HG03135 (cell line): ENCODE measurements around the gene CXCR1.
"Not testable (repeated sequence)": the region's sequence is repeated elsewhere in the genome, so short reads cannot be mapped to it uniquely, and the experiment has no call there.

Experiments used
- ATAC-seq: cut with Tn5 transposase; IDR thresholded peaks from one replicate; pipeline ENCODE4 v1.9.1; 2021; ENCODE audit warnings: mild to moderate bottlenecking, moderate library complexity; ENCODE audit not compliant: unreplicated experiment

CXCR1 gene

DNA sequence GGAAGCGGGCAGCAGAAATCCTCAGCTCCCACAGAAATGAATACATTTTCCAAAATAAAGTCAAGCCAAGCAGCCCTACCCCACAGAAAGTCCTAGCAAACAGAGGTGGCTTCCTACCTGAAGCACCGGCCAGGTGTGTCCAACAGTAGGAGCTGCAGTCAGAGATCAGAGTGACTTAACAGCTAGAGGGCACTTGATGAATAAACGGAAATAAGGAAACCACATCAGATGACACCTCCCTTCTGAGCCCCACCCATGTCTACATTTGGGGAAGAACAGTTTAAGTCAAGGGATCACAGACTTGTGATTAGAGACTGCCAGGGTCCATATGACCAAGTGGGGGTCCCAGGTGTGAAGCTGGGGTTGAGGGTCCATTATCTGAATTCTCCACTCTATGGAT is at the start of gene CXCR1:
TSS of gene CXCR1 (minus strand) at position 172 of the 400 bp plus-strand sequence. CDS start 1,751 bp downstream, outside the sequence.
- ATAC-seq: no peak

DNA sequence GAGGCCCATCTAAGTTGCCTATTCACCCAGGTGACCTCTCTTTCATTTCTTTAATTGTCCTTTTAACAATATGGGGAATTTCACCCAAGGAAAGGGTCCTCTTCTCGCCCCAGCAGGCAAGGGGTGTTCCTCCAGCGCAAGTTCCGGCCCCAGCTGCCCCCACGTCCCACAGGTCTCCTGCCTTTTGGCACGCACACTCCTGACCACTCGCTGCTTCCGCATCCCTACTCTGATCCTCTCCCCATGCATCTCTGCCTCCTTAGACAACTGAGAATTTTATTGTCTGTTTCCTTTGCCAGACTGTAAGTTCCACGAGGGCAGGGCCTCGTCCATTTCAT is 49.5 kb upstream of the CXCR1 start:
- no peak for ATAC-seq

DNA sequence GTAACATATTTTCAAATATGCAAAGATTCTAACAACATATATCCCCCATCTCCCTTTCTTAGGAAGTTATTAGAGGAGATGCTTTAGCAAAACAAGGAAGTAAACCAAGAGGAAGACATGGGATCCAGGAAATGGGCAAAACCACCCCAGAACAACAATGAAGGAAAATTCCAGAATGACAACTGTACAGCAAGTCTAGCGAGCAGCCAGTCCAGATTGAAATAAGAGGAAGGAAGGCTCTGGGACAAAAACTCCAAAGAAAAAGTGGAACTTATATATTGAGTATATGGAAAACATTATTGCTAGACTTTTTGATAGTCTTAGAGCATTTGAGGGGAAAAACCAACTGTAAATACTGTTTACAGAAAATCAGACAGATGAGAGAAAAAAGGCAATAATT is 47.4 kb upstream of the CXCR1 start:
- ATAC-seq: no peak

DNA sequence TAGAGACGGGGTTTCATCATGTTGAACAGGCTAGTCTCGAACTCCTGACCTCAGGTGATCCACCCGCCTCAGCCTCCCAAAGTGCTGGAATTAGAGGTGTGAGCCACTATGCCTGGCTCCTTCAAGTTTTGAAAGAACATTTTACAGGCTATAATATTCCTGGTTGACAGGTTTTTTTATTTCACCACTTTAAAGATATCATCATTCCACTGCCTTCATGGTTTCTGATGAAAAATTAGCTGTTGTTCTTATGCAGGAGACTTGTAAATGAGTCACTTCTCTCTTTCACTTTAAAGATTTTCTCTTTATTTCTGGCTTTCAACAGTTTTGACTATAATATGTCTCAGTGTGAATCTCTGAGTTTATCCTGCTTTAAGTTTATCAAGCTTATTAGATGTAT is 42.3 kb upstream of the CXCR1 start:
- no peak for ATAC-seq

DNA sequence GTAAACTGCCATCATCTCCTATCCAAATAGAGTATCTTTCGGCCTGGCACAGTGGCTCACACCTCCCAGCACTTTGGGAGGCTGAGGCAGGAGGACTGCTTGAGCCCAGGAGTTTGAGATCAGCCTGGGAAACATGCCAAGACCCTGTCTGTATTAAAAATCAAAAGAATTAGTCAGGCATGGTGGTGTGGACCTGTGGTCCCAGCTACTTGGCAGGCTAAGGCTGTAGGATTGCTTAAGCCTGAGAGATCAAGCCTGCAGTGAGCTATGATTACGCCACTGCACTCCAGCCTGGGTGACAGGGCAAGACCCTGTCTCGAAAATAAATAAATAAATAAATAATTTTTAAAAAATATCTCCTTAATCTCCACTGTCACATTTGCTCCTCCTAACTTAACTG is 35.5 kb upstream of the CXCR1 start:
- no peak for ATAC-seq

DNA sequence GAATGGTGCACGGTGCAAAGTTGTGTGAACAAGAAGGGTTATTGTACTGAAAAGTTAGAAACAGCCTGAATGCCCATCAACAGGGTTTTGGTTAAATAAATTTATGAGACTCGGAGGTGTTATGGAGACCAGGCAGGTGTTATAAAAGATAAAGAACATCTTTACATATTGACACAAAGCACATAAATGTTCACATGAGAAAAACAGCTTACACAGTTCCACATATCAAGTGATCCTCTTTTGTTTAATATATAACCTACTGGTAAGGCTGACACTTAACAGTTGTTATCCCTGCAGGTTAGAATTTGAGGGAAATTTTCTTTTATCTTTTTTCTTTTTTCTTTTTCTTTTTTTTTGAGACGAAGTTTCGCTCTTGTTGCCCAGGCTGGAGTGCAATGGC is 30.2 kb upstream of the CXCR1 start:
- no peak for ATAC-seq

DNA sequence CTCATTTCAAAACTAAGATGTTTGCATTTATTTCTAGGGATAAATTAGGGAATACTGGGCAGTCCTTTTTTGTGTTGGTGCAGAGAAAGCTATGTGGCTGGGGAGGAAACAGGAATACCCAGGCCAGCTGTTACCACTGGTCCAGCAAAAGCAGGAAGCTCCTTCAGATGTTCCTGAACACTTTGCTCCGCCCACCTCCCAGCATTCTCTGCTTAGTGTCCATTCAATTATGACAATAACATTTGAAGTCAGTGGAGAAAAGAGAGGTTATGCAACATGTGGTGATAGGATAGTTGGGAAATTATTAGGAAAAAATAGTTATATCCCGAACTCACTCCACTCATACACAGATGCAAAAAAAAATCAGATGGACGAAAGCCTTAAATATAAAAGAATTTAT is 28.1 kb upstream of the CXCR1 start:
- ATAC-seq: no peak

DNA sequence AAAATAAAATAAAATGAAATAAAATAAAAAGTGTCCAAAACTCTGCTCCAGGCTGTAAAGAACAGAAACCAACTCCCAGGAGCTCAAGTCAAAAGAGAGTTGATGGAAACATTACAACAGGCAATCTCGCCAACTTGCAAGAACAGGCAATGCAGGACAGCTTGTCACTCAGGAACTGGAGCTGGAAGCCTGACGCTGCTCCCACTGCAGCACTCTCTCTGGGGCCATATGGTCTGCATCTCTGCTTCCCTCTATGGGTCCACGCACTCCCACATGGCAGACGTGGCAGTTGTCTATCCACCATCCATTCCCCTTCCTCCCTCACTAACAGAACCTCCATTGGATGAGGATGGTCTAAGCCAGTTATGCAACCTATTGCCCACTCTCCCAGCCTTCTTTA is 26.9 kb upstream of the CXCR1 start:
- no peak for ATAC-seq

DNA sequence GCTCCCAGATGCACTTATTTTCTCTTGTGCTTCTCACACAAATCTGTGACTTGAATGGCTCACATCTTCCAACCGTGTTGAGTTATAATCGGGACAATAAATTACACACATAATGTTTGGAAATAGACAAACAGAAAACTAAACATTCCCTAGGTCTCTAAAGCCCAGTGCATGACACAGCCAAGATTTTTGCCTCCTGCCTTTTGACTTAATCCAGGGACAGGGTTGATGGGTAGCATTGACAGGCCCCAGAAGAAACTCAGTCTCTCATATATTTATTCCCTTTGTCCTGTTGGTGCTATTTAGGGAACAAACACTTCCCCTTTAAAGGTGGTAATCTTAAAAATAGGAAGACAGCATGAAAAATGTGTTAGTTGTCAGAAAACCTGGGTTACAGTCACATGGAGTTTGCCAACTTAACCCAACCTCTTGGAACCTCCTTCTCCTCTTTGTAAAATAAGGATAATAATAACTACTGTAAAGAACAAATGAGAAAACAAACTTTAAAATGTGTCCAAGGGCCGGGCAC is 26.2 kb upstream of the CXCR1 start:
- no peak for ATAC-seq

DNA sequence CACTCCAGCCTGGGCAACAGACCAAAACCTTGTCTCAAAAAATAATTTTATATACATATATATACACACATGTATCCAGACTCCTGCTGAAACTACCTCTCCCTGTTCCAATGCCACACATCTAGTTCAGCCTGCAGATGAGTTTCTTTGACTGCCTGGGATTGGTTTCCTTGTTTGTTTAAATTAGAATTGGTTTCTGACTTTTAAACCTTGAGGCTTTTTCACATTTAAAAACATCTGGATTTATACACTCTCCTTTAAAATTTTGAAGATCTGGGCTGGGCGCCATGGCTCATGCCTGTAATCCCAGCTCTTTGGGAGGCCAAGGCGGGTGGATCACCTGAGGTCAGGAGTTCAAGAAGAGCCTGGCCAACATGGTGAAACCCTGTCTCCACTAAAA is 21.8 kb upstream of the CXCR1 start:
- no peak for ATAC-seq

DNA sequence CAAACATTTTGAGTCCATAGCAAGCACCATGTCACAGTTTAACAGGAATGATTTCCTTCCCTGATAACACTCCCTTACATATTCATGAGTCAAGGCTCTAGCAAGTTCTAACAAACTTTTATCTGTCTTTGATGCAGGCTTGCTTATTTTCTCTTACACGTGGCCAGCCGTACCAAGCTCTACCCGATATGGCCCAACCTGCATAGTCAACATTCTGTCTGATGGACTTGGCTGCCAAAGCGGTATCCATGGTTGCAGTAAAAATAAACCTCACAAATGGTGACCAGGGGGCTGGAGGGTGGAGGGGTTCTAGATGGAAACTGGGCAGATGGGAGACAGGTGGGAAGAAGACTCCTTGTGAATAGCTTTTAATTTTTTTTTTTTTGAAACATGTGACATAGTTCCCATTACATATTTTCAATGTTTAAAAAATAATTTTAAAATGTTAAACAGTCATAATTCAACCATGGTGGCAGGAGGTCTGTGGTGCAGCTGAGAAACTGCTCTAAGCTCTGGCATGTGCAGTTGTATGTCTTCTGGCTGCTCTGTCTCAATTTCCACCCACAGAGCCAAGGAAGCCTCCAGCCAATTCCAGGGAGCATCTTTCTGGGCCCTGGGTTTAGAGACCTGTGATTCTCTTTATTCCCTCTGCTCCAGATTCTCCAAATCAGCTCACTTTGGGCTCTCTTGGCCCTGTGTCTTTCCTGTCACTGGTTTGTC is 20.7 kb upstream of the CXCR1 start:
- ATAC-seq: no peak

DNA sequence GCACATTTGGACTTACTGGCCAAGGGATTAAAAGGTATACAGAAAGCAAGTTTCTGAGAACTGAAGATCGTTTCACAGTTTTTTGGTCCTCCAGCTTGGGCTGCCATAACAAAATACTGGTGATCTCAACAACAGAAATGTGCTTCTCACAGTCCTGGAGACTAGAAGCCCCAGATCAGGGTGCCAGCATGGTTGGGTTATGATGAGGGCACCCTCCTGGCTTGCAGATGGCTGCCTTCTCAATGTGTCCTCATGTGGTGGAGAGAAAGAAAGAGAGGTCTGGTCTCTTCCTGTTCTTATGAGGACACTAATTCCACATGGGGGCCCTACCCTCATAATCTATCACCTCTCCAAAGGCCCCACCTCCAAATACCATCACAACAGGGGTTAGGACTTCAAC is 20.1 kb upstream of the CXCR1 start:
- ATAC-seq: no peak

DNA sequence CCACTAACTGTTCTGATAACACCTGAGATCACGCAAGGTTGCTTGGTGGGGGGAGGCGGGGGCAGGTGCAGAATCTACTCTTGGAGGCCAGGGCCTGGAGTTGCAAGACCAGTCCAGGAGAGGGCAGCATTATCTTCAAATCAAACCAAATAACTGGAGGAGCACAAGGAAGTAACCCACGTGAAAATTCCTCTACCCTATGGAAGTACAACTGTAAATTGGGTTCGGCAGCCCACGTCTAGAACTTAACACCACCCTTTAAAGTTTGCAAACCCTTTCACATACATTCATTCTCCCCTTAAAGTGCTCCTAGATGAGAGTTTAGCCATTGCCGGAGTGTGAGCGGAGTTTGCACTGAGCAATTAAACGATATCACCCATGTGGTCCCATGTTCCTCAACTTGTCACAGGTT is 19.6 kb upstream of the CXCR1 start:
- ATAC-seq: no peak

DNA sequence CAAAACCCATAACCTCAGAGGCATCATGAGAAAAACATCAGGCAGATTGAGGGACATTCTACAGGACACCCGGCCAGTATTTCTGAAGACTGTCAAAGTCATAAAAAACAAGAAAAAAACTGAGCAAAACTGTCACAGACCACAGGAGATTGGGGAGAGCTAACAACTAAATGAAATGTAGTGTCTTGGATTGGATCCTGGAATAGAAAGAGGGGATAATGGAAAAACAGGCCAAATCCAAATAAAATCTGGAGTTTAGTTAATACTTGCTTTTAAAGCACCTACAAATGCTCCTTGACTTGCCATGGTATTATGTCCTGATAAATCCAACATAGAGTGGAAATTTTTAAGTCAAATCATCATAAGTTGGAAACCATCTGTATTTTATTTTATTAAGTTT is 17.6 kb upstream of the CXCR1 start:
- ATAC-seq: no peak

DNA sequence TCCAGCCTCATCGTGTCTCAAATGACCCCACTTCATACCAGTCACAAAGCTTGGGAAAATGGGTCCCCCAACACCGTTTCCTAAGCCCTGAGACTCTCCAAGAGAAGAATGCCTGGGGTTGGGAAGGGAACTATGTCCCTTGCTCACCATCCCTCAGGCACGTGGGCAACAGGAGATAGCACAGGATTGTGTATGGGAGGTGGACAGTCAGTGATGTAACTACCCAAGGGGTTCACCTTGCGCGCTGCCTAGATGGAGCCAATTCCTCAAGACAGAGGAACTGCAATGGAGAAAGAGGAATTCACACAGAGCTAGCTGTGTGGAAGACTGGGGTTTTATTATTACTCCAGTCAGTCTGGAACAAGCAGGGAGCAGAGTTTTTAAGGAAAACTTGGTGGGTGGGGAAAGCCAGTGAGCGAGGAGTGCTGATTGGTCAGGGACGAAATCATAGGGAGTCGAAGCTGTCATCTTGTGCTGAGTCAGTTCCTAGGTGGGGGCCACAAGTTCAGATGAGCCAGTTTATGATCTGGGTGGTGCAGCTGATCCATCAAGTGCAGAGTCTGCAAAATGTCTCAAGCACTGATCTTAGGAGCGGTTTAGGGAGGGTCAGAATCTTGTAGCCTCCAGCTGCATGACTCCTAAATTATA is 13.8 kb upstream of the CXCR1 start:
- no peak for ATAC-seq

DNA sequence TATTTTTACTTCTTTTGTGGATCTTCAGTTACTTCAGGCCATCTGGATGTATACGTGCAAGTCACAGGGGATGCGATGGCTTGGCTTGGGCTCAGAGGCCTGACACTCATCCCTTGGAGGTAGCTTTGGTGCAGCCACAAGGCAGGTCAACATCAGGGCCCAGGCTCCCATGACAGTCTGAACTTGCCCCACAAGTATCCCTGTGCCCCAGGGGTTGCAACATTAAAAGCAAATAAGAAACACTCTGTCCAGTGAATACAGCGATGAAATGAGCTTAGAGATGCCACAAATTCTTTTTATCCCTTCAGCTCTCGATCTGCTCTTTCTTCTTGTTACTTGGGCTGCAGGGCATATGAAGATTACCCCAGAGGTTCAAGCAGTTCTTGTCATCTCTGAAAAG is 13.0 kb upstream of the CXCR1 start:
- ATAC-seq: no peak

DNA sequence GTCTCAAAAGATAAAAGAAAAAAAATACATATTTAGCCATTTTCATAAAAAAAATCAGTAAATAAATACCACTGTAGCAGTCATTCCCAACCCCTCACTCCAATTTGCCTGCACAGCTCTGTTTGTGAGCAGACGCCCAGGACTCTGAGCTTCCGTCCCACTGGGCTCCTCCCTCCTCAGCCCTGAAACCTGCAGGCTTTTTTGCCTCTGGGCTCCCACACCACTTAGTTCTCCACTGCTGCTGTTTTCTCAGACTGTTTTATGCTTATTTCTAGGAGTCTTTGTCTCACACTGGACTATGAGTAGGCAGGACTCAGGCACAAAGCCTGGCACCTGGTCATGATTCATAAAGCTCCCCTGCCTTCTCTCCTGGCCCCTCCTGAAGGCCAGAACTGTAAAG is 6.1 kb upstream of the CXCR1 start:
- ATAC-seq: no peak

DNA sequence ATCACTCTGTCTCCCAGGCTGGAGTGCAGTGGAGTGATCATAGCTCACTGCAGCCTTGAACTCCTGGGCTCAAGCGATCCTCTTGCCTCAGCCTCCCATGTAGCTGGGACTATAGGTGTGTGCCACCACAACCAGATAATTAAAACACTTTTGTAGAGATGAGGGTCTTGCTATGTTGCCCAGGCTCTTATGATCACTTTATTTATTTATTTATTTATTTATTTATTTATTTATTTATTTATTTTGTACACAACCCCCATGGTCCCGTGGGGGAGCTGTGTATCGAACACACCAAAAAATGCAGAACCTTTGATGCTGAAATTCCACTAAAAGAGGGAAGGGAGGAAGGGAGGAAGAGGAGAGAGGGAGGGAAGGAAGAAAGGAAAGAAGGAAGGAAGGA is 5.0 kb upstream of the CXCR1 start:
- not testable (repeated sequence) for ATAC-seq

DNA sequence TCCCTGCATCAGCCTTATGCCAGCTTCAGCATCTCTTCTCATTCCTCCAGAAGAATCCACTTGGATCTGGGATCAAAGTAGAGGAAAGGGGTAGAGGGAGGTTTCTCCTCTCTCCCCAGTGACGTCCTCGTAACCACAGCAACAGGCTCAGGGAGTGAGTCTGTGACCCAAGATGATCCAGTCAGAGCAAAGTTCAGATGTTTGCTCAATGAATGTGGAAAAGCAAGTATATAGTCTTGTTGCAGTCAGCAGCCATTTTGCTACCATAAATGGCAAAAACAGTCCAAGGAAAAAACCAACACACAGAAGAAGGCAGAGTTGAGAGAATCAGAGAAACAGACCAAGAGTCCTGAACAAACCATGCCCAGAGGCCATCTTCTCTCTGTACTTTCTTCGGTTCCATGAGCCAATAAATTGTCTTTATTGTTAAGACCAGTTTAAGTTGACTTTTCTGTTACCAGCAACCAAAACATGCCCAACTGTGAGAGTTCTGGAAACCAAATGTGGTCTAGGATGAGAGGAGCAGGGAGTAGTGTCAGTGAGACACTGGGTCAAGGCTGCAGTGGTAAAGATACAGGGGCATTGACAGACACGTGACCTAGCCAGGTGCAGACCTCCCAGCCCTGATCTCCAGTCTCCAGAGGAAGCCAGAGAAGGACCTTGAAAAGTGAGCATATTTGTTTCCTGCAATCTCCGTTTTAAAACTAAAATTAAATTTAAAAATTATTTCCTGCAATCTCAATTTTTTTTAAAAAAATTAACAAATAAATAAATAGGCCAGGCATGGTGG is 3.2 kb upstream of the CXCR1 start:
- ATAC-seq: no peak

DNA sequence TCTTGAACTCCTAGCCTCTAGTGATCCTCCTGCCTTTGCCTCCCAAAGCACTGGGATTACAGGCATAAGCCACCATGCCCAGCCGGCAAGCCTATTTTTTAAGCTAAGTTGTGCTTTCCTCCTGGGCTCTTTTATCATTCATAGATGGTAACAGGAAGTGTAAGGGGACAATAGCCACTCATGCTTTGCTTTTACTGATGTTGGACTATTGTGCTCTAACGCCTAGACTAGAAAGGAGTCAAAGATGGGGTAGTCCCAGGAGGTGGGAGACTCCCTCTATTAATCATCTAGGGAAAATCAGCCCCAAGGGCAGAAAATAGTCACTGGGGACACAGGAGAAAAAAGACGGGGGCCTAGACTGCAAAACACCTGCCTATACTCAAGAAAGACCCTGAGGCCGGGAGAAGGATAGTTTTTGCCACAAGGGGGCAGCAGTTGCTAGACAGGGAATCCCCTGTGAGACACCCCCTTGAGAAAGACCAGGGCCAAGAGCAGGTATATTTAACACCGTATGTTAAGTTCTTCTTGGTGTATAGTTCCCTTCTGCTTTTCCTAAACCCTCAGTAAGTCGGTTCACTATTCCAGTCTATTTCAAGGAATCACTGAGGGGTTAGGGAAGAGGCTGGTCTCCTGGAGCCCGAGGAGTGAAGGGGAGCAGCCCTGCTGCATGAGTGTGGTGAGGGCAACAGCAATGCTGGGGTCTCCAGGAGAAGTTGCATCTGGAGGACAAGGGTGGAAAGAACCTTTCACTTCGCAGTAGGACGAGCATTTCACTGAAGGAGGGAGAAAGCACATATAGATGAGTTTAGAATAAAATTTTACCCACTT is 2.1 kb upstream of the CXCR1 start:
- no peak for ATAC-seq

DNA sequence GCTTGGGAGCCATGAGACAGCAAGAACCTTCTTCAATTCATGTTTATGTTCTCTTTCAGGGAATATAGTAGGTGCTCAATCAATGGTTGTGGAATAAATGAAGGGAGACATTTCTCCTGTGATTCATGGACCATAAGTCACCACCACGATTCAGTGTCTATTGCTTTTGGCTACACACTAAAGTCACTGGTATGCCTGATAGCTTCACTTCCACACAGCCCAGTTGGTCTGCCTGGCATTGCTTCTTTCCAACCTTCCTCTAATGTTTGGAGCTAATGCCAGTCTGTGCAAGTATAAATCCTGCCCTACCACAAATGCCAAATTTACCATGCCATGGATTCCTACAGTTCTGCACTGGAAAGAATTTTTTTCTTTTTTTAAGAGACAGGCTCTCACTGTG is 1.3 kb upstream of the CXCR1 start:
- ATAC-seq: no peak
